Activated CD8-positive, alpha-beta T cell treated with anti-CD3 and anti-CD28 coated beads, Interleukin-2, amount 10 ng/mL, durations not matched to agents 7 days and 5 days (primary cell): ENCODE measurements around the gene RUFY4. TPM values are rescaled to one million over a fixed set of nuclear protein-coding genes. Genes with fewer than 3 reads are reported as not detected.

Source experiments
- ATAC-seq: fragments of 150-1000 bp; cut with Tn5 transposase; one replicate; pipeline ENCODE4 v1.10.0; 2021; ENCODE audit warnings: moderate library complexity
- CTCF ChIA-PET: fragments of 350-600 bp; sonication (Branson Sonifier 250); formaldehyde crosslinking; loops from one replicate; lab custom pipeline; 2021; ENCODE audit warnings: antibody characterized with exemption; lab: Charles Lee
- POLR2A ChIA-PET: fragments of 350-600 bp; sonication (Branson Sonifier 250); formaldehyde crosslinking; loops from one replicate; lab custom pipeline; 2021; ENCODE audit warnings: antibody characterized with exemption; lab: Charles Lee
- DNase-seq: peaks from one replicate; pipeline ENCODE4 v3.0.0-alpha.2; 2020
- H3K27ac Mint-ChIP-seq: one replicate; pipeline ENCODE4 v1.8.0; 2021; ENCODE audit warnings: mild to moderate bottlenecking, mixed read lengths
- H3K27me3 Mint-ChIP-seq: one replicate; pipeline ENCODE4 v1.8.0; 2021; ENCODE audit warnings: low read depth, mixed read lengths
- H3K36me3 Mint-ChIP-seq: one replicate; pipeline ENCODE4 v1.8.0; 2021; ENCODE audit warnings: low read depth, mixed read lengths
- H3K4me1 Mint-ChIP-seq: one replicate; pipeline ENCODE4 v1.8.0; 2021; ENCODE audit warnings: low read depth, mixed read lengths
- H3K4me3 Mint-ChIP-seq: one replicate; pipeline ENCODE4 v1.8.0; 2021; ENCODE audit warnings: mild to moderate bottlenecking, mixed read lengths
- H3K9me3 Mint-ChIP-seq: one replicate; pipeline ENCODE4 v1.8.0; 2022; ENCODE audit warnings: mixed read lengths; ENCODE audit not compliant: insufficient read depth
- total RNA-seq, 2 experiments: library from RNA; stranded (reverse); gene quantifications; one replicate each; pipeline ENCODE4 v1.2.3, GENCODE V29; 2021

Gene RUFY4
- total RNA-seq, 2 experiments from 2014 or later: 0.55 to 0.81 TPM

DNA sequence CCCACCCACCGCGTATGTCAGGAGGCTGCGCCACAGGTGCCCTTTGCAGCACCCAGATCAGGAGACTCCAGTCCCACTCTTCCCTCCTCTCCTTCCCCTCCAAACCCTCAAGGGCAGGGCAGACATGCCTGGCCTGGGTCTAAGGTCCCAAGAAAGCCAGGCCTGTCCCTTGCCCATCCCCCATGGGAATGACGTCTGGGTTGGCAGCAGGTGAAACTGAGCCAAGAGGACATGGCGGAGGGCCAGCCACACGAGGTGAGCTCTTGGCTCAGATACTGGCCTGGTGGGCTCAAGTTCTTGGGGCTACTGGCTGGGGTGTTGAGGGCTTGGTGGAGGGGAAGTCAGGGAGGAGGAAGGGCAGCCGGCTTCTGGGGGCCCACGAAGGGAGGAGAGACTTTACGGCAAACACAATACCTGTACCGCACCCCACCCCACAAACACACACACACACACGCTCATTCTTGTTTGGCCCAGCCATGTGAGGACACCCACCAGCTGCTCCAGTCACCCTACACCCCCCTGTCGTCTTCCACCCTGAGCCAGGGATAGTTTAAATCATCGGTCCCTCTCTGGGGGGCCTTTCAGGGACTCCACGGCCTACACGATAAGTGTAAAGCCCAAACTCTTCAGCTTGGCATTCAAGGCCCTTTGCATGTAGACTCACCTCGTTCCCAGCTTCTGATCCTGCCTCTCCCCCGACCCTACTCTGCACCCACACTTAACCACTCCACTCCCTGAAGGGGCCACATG, 42.2 kb upstream of the RUFY4 start:
- no peak overlapping the region for H3K27ac Mint-ChIP-seq
- no peaks in the 10 kb centered on the region for H3K9me3 Mint-ChIP-seq
- no peak for ATAC-seq
- ChIA-PET POLR2A (no interaction called here), CTCF (interaction anchor here (1.3 kb wide), 1 partner anchor 241 kb away, joined by 4 read pairs; no protein-coding TSS in a partner anchor)
- no peaks in the 10 kb centered on the region for H3K27me3 Mint-ChIP-seq
- DNase-seq: no peak
- no peaks in the 10 kb centered on the region for H3K4me1 Mint-ChIP-seq
- no peaks in the 10 kb centered on the region for H3K36me3 Mint-ChIP-seq
- H3K4me3 Mint-ChIP-seq: no peak overlapping the region

DNA sequence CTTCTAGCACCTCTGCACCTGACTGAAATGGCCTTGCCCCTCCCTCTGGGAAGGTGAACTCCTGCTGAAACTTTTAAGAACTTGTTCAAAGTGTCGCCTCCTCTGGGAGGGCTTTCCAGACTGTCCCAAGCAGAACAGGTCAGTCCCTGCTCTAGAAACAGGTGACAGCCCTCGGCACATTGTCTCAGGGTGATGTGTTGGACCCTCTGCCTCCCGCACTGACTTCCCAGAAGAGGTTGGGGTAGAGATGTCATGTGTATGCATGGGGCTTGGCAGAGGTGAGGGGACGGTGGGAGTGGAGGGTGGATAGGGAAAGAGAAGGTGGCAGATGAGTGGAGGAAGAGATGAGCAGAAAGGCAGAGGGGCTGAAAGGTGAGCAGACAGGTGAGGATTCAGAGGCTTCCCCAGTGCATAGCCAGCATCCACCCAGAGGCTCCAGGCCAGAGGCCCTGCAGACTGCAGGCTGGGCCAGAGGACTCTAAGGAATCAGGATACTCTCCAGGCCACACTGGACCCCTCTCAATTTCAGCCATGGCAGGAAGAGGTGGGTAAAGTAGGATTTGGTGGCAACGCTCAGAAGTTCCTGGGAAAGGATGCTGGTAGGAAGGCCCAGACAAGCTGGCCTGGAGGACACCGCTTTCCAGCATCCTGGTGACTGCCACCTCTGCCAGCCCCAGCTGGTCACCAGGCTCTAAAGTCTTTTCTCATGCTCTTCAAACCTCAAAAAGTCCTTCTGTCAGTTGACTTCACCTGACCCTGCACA, 41.4 kb upstream of the RUFY4 start:
- H3K27me3 Mint-ChIP-seq: no peaks in the 10 kb centered on the region
- no peaks in the 10 kb centered on the region for H3K36me3 Mint-ChIP-seq
- DNase-seq (no peak), ATAC-seq (no peak)
- no peaks in the 10 kb centered on the region for H3K9me3 Mint-ChIP-seq
- H3K4me3 Mint-ChIP-seq: no peak overlapping the region
- ChIA-PET CTCF (no interaction called here), POLR2A (interaction anchor here (0.6 kb wide), 1 partner anchor 1093 kb away, joined by 3 read pairs; no protein-coding TSS in a partner anchor)
- no peaks in the 10 kb centered on the region for H3K4me1 Mint-ChIP-seq
- no peak overlapping the region for H3K27ac Mint-ChIP-seq

GRCh38 chr2:218028189-218028495, 40.9 kb upstream of the RUFY4 start:
- Mint-ChIP-seq H3K4me1 (no peaks in the 10 kb centered on the region), H3K4me3 (no peak overlapping the region)
- CTCF ChIA-PET: interaction anchor here (0.6 kb wide), 1 partner anchor 32 kb away, joined by 3 read pairs; no protein-coding TSS in a partner anchor

DNA sequence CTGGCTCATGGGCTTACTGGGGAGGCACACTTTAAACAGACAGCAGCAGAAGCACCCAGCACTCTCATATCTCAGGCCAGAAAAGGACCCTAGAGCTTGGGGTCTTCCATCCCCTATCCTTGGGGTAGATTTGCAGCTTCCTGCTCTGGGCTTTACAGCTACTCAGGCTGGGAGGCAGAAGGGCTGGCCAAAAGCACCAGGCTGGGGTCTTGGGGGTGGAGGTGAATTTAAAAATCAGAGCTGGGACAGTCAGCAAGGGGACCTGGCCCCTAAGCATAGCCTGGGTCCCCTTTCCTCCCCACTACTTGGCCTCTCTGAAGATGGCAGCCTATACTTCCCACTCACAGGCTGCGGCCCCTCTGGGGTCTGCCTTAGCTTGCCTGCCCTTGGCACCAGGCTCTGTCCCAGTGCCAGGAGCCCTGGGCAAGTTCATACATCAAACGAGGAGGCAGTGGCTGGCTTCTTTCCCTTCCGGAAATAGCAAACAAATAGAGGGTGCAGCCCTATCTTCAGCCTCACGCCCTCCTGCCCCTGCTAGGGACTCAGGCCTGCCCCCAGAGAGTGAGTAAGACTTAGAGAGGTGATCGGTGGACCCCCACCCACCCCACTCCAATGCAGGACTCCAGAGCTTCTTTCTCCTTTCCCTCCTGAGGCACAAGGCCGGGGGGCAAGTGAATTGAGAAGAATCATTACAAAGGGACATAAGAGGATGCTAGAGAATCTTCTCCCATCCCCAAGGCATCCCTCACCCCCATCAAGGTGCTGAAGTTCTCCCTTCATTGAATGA, 40.3 kb upstream of the RUFY4 start:
- H3K9me3 Mint-ChIP-seq: no peaks in the 10 kb centered on the region
- ATAC-seq: no peak
- no peak overlapping the region for H3K27ac Mint-ChIP-seq
- ChIA-PET CTCF (interaction anchor here (0.6 kb wide), 1 partner anchor 32 kb away, joined by 3 read pairs; no protein-coding TSS in a partner anchor), POLR2A (no interaction called here)
- H3K4me1 Mint-ChIP-seq: no peaks in the 10 kb centered on the region
- DNase-seq: no peak
- H3K27me3 Mint-ChIP-seq: no peaks in the 10 kb centered on the region
- no peak overlapping the region for H3K4me3 Mint-ChIP-seq
- H3K36me3 Mint-ChIP-seq: no peaks in the 10 kb centered on the region

More at GRCh38 chr2:218028189-218028495, 40.9 kb upstream of the RUFY4 start:
- no peaks in the 10 kb centered on the region for H3K27me3 Mint-ChIP-seq
- no peak for DNase-seq
- no peaks in the 10 kb centered on the region for H3K9me3 Mint-ChIP-seq
- H3K36me3 Mint-ChIP-seq: no peaks in the 10 kb centered on the region
- ATAC-seq: no peak
- POLR2A ChIA-PET: no interaction called here
- H3K27ac Mint-ChIP-seq: no peak overlapping the region

- H3K9me3 Mint-ChIP-seq: no peaks in the 10 kb centered on the region
- H3K27me3 Mint-ChIP-seq: peaks cover 2% of the 10 kb centered on the region
- POLR2A ChIA-PET: no interaction called here
- no peak overlapping the region for H3K27ac Mint-ChIP-seq
- H3K4me3 Mint-ChIP-seq: no peak overlapping the region
- no peaks in the 10 kb centered on the region for H3K36me3 Mint-ChIP-seq
- no peak for ATAC-seq
- CTCF ChIA-PET: no interaction called here
- H3K4me1 Mint-ChIP-seq: peaks cover 7% of the 10 kb centered on the region
- no peak for DNase-seq
These were observed 39.4 kb upstream of the RUFY4 start for GRCh38 chr2:218029366-218030360.

DNA sequence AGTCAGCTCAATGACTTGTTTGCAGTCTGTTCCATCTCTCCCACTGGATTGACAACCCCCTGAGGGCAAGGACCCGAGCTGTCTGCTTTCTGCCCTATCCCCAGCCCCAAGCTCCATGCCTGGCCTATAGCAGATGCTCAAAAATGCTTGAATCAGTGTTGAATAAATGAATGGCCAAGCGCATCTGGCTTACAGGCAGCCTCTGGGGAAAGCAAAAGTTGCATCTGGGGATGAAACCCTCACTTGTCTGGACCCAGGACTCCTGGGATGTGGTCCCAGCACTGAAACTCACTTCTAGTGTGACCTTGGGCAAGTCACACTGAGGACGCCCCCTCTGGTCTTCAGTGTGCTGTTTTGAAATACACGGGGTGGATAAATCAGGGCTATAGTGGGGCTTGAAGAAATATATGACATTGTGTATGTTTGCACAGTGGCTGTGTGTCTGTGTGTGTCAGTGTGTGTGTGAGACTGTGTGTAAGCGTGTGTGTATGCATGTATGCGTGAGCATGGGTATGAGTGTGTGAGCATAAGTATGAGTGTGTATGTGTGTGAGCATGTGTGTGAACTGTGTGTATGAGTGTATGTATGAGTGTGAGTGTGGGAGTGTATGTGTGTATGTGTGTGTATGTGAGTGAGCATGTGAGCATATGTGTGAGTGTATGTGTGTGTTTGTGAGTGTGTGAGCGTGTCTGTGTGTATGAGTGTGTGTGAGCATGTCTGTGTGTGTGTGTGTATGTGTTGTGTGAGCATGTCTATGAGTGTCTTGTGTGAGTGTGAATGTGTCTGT, 38.5 kb upstream of the RUFY4 start:
- ATAC-seq (no peak), DNase-seq (no peak)
- peaks cover 2% of the 10 kb centered on the region for H3K27me3 Mint-ChIP-seq
- no peak overlapping the region for H3K27ac Mint-ChIP-seq
- H3K9me3 Mint-ChIP-seq: no peaks in the 10 kb centered on the region
- no peak overlapping the region for H3K4me3 Mint-ChIP-seq
- CTCF ChIA-PET: no interaction called here
- no peaks in the 10 kb centered on the region for H3K36me3 Mint-ChIP-seq
- POLR2A ChIA-PET: no interaction called here
- peaks cover 15% of the 10 kb centered on the region for H3K4me1 Mint-ChIP-seq

GRCh38 chr2:218031261-218031660, 37.8 kb upstream of the RUFY4 start:
- no peaks in the 10 kb centered on the region for H3K9me3 Mint-ChIP-seq
- no peak for DNase-seq
- no peaks in the 10 kb centered on the region for H3K36me3 Mint-ChIP-seq
- no peak for ATAC-seq
- no peak overlapping the region for H3K4me3 Mint-ChIP-seq
- H3K27me3 Mint-ChIP-seq: peaks cover 2% of the 10 kb centered on the region
- H3K27ac Mint-ChIP-seq: no peak overlapping the region
- CTCF ChIA-PET: no interaction called here
- H3K4me1 Mint-ChIP-seq: peaks cover 18% of the 10 kb centered on the region
- POLR2A ChIA-PET: no interaction called here

DNA sequence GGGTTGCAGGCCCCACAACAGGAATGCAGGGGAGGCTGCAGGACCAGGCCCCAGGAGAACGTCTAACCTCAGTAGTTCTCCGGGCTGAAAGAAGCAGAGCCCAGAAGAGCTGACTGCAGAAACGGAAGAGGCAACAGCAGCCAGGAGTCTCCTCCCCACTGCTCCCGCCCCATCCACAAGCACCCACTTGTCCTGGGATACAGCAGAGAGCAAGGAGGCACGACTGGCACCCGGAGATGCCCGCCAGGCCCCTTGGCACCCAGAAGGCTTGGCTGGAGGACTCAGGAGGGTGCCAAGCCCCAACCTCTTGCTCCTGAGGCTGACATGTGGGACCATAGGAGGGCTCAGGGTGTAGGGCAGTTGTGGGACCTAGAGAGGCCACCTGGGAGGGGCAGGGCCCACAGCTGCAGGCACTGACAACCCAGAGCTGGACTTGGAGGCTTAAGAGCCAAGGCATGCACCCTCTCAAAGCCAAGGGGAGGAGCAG, 37.2 kb upstream of the RUFY4 start:
- Mint-ChIP-seq H3K4me1 (peaks cover 20% of the 10 kb centered on the region), H3K27me3 (peaks cover 2% of the 10 kb centered on the region), H3K36me3 (no peaks in the 10 kb centered on the region), H3K27ac (no peak overlapping the region), H3K9me3 (no peaks in the 10 kb centered on the region), H3K4me3 (no peak overlapping the region)
- ATAC-seq (no peak), DNase-seq (no peak)
- CTCF ChIA-PET: interaction anchor here (0.8 to 2.3 kb wide), 3 partner anchors 38 to 246 kb away, joined by 3 to 12 read pairs (median 4); no protein-coding TSS in a partner anchor
- POLR2A ChIA-PET: no interaction called here

DNA sequence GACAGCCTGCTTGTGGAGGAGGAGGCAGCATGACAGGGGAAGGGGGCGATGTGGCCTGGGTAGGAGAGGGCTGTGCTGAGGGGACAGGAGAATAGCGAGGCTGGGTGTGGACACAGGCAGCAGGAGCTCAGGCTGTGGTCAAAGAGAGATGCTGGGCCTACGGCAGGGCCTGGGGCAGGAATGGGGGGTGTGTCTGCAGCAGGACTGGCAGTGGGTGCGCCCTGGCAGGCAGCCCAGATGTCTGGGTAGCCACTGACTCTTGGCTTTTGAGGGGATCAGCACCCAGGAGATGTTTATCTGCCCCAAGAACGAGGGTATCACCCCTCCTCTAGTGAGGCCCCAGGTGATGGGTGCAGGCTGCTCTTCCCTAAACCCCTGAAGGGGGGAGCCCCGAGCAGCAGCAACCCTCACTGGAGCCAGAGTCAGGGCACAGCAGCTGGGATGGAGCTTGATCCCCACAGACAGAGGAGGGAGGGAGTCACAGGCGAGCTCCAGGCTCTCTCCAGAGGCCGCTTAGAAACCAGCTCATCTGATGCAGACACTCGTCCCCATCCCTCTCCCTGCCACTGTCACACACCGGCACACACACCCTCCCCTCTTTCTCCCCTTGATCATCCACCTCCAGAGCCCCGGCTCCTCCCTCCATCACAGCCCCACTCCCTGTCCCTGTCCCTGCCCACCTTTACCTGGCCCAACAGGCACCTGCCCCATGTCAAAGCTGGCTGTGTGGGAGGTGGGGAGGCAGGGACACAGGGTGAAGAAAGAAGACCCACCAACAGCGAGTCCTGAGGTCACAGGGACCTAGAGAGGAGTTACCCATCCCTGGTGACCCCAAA, 36.5 kb upstream of the RUFY4 start:
- no peaks in the 10 kb centered on the region for H3K36me3 Mint-ChIP-seq
- CTCF ChIA-PET: interaction anchor here (0.6 to 2.3 kb wide), 4 partner anchors 38 to 247 kb away, joined by 3 to 12 read pairs (median 4); no protein-coding TSS in a partner anchor
- peaks cover 20% of the 10 kb centered on the region for H3K4me1 Mint-ChIP-seq
- H3K9me3 Mint-ChIP-seq: no peaks in the 10 kb centered on the region
- peaks cover 6% of the 10 kb centered on the region for H3K27me3 Mint-ChIP-seq
- no peak for ATAC-seq
- no peak overlapping the region for H3K27ac Mint-ChIP-seq
- POLR2A ChIA-PET: interaction anchor here (1.0 kb wide), 1 partner anchor 242 kb away, joined by 4 read pairs; no protein-coding TSS in a partner anchor
- DNase-seq: no peak
- no peak overlapping the region for H3K4me3 Mint-ChIP-seq
